LNCaP clone FGC (cell line): ENCODE results near the gene JDP2.

Source experiments
- DNase-seq: peaks from one replicate; pipeline ENCODE4 v3.0.0-alpha.2; 2011; ENCODE audit warnings: low read depth
- H3K4me3 ChIP-seq: 2 replicates; pipeline ENCODE4 v1.5.1; 2011; ENCODE audit warnings: mild to moderate bottlenecking, low read depth, low read length, control low read depth
- CTCF ChIP-seq: IDR thresholded peaks from 2 replicates; pipeline ENCODE4 v1.5.1; 2012; ENCODE audit warnings: mild to moderate bottlenecking; ENCODE audit not compliant: control insufficient read depth, insufficient read depth; ENCODE audit errors: extremely low read depth

Gene JDP2

DNA sequence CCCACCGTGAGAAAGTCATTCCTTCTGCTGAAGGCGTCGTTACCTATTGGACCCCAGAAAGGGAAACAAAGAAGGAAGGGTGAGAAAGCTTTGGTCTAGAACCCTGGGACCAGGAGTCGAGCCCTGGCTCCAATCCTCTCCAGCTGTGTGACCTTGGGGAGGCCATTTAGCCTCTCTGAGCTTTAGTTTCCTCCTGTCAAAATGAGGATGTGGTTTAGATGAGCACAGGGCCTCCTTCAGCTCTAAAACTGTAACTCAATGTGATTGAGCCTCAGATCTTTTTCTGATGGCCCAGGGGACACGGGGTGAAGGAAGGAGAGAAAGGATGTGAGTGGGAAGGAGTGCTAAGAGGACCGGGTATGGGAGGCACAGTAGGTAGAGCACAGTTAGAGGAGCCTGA lies 7.7 kb downstream of the JDP2 start:
- no peak for DNase-seq
- TF ChIP-seq CTCF: no peak
- no peak overlapping the region for H3K4me3 ChIP-seq

DNA sequence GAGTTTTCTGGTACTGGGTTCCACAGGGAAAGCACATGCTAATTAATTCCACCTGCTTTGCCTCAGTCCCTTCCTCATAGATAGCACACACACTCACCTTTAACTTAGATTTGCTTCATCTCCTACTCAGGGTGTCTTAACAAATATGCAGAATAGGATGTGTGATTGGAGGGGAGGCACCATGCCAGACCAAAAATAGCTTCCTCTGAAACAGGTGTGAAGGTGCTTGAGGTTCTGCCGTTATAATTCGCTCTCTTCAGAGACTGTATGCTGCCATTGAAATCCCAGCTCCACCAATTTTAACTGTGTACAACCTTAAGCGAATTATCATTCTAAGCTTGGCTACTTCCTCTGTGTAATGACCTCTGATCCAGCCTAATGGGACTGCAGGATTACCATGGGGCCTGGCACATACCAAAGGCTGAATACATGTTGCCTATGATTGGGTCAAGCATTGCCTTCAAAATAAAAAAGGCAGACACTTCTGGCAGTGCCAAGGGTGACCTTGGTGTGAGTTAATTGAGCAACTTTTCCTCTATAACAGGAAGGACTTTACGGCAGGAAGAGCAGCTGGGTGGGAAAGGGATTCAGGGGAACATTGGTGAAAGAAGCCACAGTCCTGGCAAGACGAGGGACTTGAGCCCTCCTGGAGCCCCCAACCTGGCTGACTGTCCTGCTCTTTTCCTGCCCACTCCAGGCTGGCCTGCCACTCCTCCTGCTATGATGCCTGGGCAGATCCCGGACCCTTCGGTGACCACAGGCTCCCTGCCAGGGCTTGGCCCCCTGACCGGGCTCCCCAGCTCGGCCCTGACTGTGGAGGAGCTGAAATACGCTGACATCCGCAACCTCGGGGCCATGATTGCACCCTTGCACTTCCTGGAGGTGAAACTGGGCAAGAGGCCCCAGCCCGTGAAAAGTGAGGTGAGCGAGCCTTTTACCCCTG lies 9.7 kb downstream of the JDP2 start:
- no peak overlapping the region for H3K4me3 ChIP-seq
- no peak for TF ChIP-seq CTCF
- no peak for DNase-seq

DNA sequence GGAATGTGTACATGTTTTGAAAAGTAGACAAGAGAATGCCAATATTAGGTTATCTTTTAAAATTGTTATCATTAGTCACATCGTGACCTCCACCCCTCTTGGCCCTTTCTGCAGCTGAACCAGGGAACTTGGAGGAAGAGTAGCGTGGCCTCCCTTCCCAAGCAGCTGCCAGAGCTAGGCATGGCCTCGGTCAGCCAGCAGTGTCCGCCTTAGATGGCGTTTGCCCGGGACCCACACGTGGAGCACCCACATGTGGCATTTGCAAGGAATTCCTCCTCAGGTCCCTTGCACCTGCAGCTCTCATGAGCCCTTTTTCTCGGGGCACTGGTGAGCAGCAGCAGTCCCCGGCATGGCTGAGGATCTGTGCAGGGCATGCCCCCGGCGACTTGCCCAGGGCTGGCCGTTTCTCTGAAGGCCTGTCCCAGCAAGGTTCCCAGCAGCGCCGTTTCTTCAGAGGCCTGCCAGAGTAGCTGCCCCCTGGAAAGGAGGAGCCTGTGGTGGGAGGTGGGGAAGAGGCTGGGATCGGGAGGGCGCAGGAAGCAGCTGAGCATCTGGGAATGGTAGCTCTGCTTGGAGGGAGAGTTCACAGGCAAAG lies 10.8 kb downstream of the JDP2 start:
- no peak overlapping the region for H3K4me3 ChIP-seq
- DNase-seq: no peak
- TF ChIP-seq CTCF: no peak

DNA sequence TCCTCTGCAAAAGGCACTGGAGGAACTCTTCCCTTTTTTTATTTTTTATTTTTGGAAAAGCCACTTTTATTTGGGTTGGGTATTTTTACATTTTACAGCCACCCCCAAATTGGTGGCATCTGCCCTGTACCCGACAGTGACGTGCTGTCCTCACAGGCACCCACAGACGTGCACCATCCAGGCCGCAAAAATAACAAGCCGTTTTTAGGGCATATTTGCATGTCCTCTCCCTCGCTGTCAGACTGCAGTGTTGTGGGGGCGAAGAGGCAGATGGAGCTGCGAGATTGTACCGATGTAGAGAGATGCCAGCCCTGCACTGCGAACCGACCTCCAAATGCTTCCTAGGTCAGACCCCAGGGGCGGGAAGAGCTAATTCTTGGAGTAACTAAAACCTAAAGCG lies 12.2 kb downstream of the JDP2 start:
- no peak for DNase-seq
- no peak overlapping the region for H3K4me3 ChIP-seq
- no peak for TF ChIP-seq CTCF

GRCh38 chr14:75440733-75441477 lies 13.1 kb downstream of the JDP2 start:
- H3K4me3 ChIP-seq: no peak overlapping the region
- peak; percentile 87 for DNase-seq
- no peak for TF ChIP-seq CTCF

GRCh38 chr14:75441728-75442127 lies 13.9 kb downstream of the JDP2 start:
- no peak overlapping the region for H3K4me3 ChIP-seq
- no peak for DNase-seq
- no peak for TF ChIP-seq CTCF
